ENCODE results near the gene HLA-DQA1.
"Not testable (repeated sequence)": the region's sequence is repeated elsewhere in the genome, so short reads cannot be mapped to it uniquely, and the experiment has no call there.

Gene HLA-DQA1

GRCh38 chr6:32668226-32668747 is 31.1 kb downstream of the HLA-DQA1 start:
- Histone ChIP-seq H3K4me3 (no peak overlapping the region), H3K27ac (no peak overlapping the region)
- no peak for DNase-seq (ENCODE audit: low spot score)
- TF ChIP-seq CTCF (IDR thresholded peaks at IDR 0.05), result no peak

- Histone ChIP-seq H3K4me3 (no peak overlapping the region), H3K27ac (no peak overlapping the region)
- no peak for TF ChIP-seq CTCF (IDR thresholded peaks at IDR 0.05)
Measured at GRCh38 chr6:32669240-32669639, 32.0 kb downstream of the HLA-DQA1 start.

GRCh38 chr6:32669893-32670292 is 32.7 kb downstream of the HLA-DQA1 start:
- Histone ChIP-seq H3K27ac (no peak overlapping the region), H3K4me3 (no peak overlapping the region)
- no peak for DNase-seq (ENCODE audit: low spot score)
- no peak for TF ChIP-seq CTCF (IDR thresholded peaks at IDR 0.05)

More at GRCh38 chr6:32669240-32669639, 32.0 kb downstream of the HLA-DQA1 start:
- no peak for DNase-seq (ENCODE audit: low spot score)

- not testable (repeated sequence) for H3K4me3 ChIP-seq; H3K27ac ChIP-seq; DNase-seq (ENCODE audit: low spot score)
Measured at GRCh38 chr6:32671908-32672307, 34.7 kb downstream of the HLA-DQA1 start.

GRCh38 chr6:32674123-32674522 is 36.9 kb downstream of the HLA-DQA1 start:
- H3K27ac ChIP-seq; DNase-seq (ENCODE audit: low spot score); H3K4me3 ChIP-seq: not testable (repeated sequence)

GRCh38 chr6:32679492-32679891 is 42.3 kb downstream of the HLA-DQA1 start:
- TF ChIP-seq CTCF (IDR thresholded peaks at IDR 0.05), result no peak
- H3K27ac ChIP-seq, result no peak overlapping the region
- no peak for DNase-seq (ENCODE audit: low spot score)

GRCh38 chr6:32680055-32680454 is 42.8 kb downstream of the HLA-DQA1 start:
- no peak overlapping the region for H3K27ac ChIP-seq
- no peak for DNase-seq (ENCODE audit: low spot score)
- TF ChIP-seq CTCF (IDR thresholded peaks at IDR 0.05), result no peak
- H3K4me3 ChIP-seq, result no peak overlapping the region

More at GRCh38 chr6:32679492-32679891, 42.3 kb downstream of the HLA-DQA1 start:
- H3K4me3 ChIP-seq, result no peak overlapping the region

- H3K27ac ChIP-seq, result no peak overlapping the region
- H3K4me3 ChIP-seq, result no peak overlapping the region
- no peak for TF ChIP-seq CTCF (IDR thresholded peaks at IDR 0.05)
- no peak for DNase-seq (ENCODE audit: low spot score)
Measured at GRCh38 chr6:32684246-32684645, 47.0 kb downstream of the HLA-DQA1 start.

Measured in coronary artery (tissue), 2 donors.